ENCODE data around the gene CRTC2. TPM values are rescaled to one million over a fixed set of nuclear protein-coding genes. Genes with fewer than 3 reads are reported as not detected.

The CRTC2 gene
- total RNA-seq, 1 experiment from 2014 or later = 45.7 TPM

DNA sequence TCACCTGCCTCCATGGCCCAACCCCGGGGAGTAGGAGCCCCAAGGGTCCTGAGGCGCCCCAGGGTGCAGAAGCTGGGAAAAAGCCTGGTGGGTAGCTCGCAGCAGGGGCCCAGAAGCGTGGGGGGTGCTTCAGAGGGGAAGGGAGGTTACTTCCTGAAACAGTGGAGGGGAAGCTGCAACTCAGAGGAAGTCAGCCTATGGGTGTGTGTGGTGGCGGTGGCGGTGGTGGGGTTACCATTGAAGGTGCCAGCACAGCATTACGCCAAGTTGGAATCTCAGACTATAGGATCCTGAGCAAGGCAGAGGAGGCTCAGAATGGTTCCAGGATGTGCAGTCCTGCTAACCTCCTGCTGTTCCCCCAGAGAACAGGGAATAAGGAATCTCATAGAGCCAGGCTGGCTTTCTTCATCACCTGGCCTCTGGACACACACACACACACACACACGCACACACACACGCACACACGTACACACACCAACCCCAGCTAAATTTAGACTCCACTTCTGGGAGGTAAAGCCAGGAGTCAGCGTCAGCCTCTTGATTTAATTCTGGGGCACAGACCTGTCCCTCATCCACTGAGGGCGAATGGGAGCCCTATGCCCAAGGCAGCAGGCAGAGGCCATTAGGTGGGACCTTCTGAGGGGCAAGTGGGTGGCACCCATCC is 13.1 kb downstream of the CRTC2 start:
- WGBS (ENCODE audit: extremely low coverage, insufficient read length, low lambda C conversion rate) = no CpG with 5 or more reads among the region's 12 CpGs
- H3K27ac Mint-ChIP-seq = peak overlapping the region in 1 of 3 experiments; percentile 83; a peak in 4 of 7 replicates
- TF ChIP-seq, protein P1, sequence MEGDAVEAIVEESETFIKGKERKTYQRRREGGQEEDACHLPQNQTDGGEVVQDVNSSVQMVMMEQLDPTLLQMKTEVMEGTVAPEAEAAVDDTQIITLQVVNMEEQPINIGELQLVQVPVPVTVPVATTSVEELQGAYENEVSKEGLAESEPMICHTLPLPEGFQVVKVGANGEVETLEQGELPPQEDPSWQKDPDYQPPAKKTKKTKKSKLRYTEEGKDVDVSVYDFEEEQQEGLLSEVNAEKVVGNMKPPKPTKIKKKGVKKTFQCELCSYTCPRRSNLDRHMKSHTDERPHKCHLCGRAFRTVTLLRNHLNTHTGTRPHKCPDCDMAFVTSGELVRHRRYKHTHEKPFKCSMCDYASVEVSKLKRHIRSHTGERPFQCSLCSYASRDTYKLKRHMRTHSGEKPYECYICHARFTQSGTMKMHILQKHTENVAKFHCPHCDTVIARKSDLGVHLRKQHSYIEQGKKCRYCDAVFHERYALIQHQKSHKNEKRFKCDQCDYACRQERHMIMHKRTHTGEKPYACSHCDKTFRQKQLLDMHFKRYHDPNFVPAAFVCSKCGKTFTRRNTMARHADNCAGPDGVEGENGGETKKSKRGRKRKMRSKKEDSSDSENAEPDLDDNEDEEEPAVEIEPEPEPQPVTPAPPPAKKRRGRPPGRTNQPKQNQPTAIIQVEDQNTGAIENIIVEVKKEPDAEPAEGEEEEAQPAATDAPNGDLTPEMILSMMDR (conservative IDR thresholded peaks at IDR 0.05) = no peak

More for the DNA sequence above, 13.1 kb downstream of the CRTC2 start:
- Mint-ChIP-seq H3K4me1 (peaks cover 10 to 17% of the 10 kb centered on the region in 2 experiments), H3K9me3 (no peaks in the 10 kb centered on the region), H3K4me3 (peak overlapping the region; percentile 82 to 93), H3K36me3 (ENCODE audit: insufficient read depth in 1 of 3, low read depth in 3 of 3) (peaks cover 11 to 55% (median 37%) of the 10 kb centered on the region in 3 experiments), H3K27me3 (ENCODE audit: low read depth) (no peaks in the 10 kb centered on the region)
- Histone ChIP-seq H3K27ac (ENCODE audit: insufficient read length, low read depth, low read length) (no peak overlapping the region), H3K4me2 (ENCODE audit: insufficient read depth, insufficient read length, low read length) (peak overlapping the region; percentile 52), H2BK20ac (ENCODE audit: low read depth, low read length, poor library complexity, severe bottlenecking) (no peak overlapping the region), H3K27me3 (ENCODE audit: insufficient read depth, low read length) (no peaks in the 10 kb centered on the region), H3K9ac (ENCODE audit: extremely low read depth, insufficient read length, low read length) (peak overlapping the region; percentile 61), H3K4me1 (ENCODE audit: insufficient read depth, low read length) (no peaks in the 10 kb centered on the region; the same call in 1 of the 2 replicates), H3K4ac (ENCODE audit: low read depth, low read length) (no peak overlapping the region), H3K56ac (ENCODE audit: insufficient read length, low read depth, low read length) (no peak overlapping the region), H2BK120ac (ENCODE audit: low read depth, low read length, poor library complexity, severe bottlenecking) (no peak overlapping the region), H4K91ac (ENCODE audit: insufficient read length, low read depth, low read length) (no peak overlapping the region), H2AFZ (ENCODE audit: low read length) (no peak overlapping the region), H4K8ac (replicated peaks; ENCODE audit: insufficient read length, low read depth, low read length) (no peak overlapping the region), H3K23ac (ENCODE audit: insufficient read length, low read depth, low read length) (no peak overlapping the region), H2BK15ac (ENCODE audit: low read depth, low read length) (no peak overlapping the region), H2BK12ac (ENCODE audit: insufficient read length, low read depth, low read length) (no peak overlapping the region), H3T11ph (ENCODE audit: low read length) (no peak overlapping the region), H3K9me3 (ENCODE audit: control insufficient read depth, low read depth, low read length) (no peaks in the 10 kb centered on the region), H3K79me2 (ENCODE audit: insufficient read depth, low read length) (no peaks in the 10 kb centered on the region), H3K79me1 (ENCODE audit: insufficient read depth, low read depth, low read length, poor library complexity, severe bottlenecking) (peaks cover 3% of the 10 kb centered on the region), H4K5ac (ENCODE audit: insufficient read length, low read depth, low read length) (no peak overlapping the region), H3K18ac (ENCODE audit: insufficient read length, low read depth, low read length) (no peak overlapping the region), H2AK5ac (ENCODE audit: insufficient read length, low read length) (no peak overlapping the region), H4K20me1 (ENCODE audit: control insufficient read depth, insufficient read depth, insufficient read length) (no peaks in the 10 kb centered on the region), H3K23me2 (ENCODE audit: insufficient read length, low read depth, low read length, poor library complexity, severe bottlenecking) (peaks cover 5% of the 10 kb centered on the region), H2BK5ac (ENCODE audit: insufficient read length, low read length) (no peak overlapping the region), H3K14ac (ENCODE audit: insufficient read depth, low read length) (no peak overlapping the region)
- no peak for DNase-seq
